ENCODE measurements around the gene CHST9.
"Not testable (repeated sequence)": the region's sequence is repeated elsewhere in the genome, so short reads cannot be mapped to it uniquely, and the experiment has no call there.

CHST9 gene

GRCh38 chr18:26992926-26993325, 192.2 kb downstream of the CHST9 start:
- DNase-seq, result no peak

- DNase-seq, result no peak
Measured at GRCh38 chr18:26989842-26990241, 195.3 kb downstream of the CHST9 start.

- DNase-seq, result no peak
Measured at GRCh38 chr18:26981360-26982082, 203.6 kb downstream of the CHST9 start.

- DNase-seq, result no peak
Measured at GRCh38 chr18:26978812-26979341, 206.2 kb downstream of the CHST9 start.

- no peak for DNase-seq
Measured at GRCh38 chr18:26977781-26978180, 207.3 kb downstream of the CHST9 start.

- DNase-seq, result no peak
Measured at GRCh38 chr18:26976206-26976605, 208.9 kb downstream of the CHST9 start.

- DNase-seq, result not testable (repeated sequence)
Measured at GRCh38 chr18:26972549-26972948, 212.6 kb downstream of the CHST9 start.

- DNase-seq, result no peak
Measured at GRCh38 chr18:26971409-26971808, 213.7 kb downstream of the CHST9 start.

GRCh38 chr18:26970637-26971036, 214.5 kb downstream of the CHST9 start:
- no peak for DNase-seq

GRCh38 chr18:26965206-26965605, 219.9 kb downstream of the CHST9 start:
- no peak for DNase-seq

GRCh38 chr18:26963292-26963691, 221.8 kb downstream of the CHST9 start:
- DNase-seq, result no peak

- no peak for DNase-seq
Measured at GRCh38 chr18:26961839-26962238, 223.3 kb downstream of the CHST9 start.

- DNase-seq, result no peak
Measured at GRCh38 chr18:26960911-26961310, 224.2 kb downstream of the CHST9 start.

GRCh38 chr18:26956863-26957262, 228.2 kb downstream of the CHST9 start:
- DNase-seq, result no peak

- DNase-seq, result no peak
Measured at GRCh38 chr18:26948703-26949102, 236.4 kb downstream of the CHST9 start.

GRCh38 chr18:26943906-26944305, 241.2 kb downstream of the CHST9 start:
- DNase-seq, result no peak

GRCh38 chr18:26941584-26941983, 243.5 kb downstream of the CHST9 start:
- no peak for DNase-seq

- no peak for DNase-seq
Measured at GRCh38 chr18:26940744-26941398, 244.2 kb downstream of the CHST9 start.

GRCh38 chr18:26931659-26932058, 253.4 kb downstream of the CHST9 start:
- no peak for DNase-seq

GRCh38 chr18:26930630-26931029, 254.5 kb downstream of the CHST9 start:
- no peak for DNase-seq

GRCh38 chr18:26928670-26929313, 256.3 kb downstream of the CHST9 start:
- DNase-seq, result no peak

GRCh38 chr18:26927822-26928221, 257.3 kb downstream of the CHST9 start:
- not testable (repeated sequence) for DNase-seq

GRCh38 chr18:26926066-26926675, 258.9 kb downstream of the CHST9 start:
- DNase-seq, result no peak
